Neutrophil (primary cell): ENCODE results near the gene ZNF789.
"Not testable (repeated sequence)": the region's sequence is repeated elsewhere in the genome, so short reads cannot be mapped to it uniquely, and the experiment has no call there.

ENCODE experiments used
- H3K27ac ChIP-seq: fragments of 200-600 bp; sonication (generic); 2 replicates; pipeline ENCODE4 v1.5.1; 2016; ENCODE audit warnings: mild to moderate bottlenecking, moderate library complexity
- H3K27me3 ChIP-seq: fragments of 200-600 bp; sonication (generic); 2 replicates; pipeline ENCODE4 v1.6.0; 2016; ENCODE audit warnings: mild to moderate bottlenecking
- H3K36me3 ChIP-seq: fragments of 200-600 bp; sonication (generic); 2 replicates; pipeline ENCODE4 v1.5.1; 2017
- H3K4me1 ChIP-seq, 2 experiments: fragments of 200-600 bp in 1 of 2; sonication (generic) in 1 of 2; 1 replicate in 1 of 2; 2 replicates in 1 of 2; pipeline versions ENCODE4 v1.5.1 to v1.6.1; 2013 to 2016; ENCODE audit warnings: low read depth in 1 of 2, low read length in 1 of 2, mild to moderate bottlenecking in 1 of 2, moderate library complexity in 1 of 2; ENCODE audit not compliant: control insufficient read depth in 1 of 2, insufficient read depth in 1 of 2
- H3K4me3 ChIP-seq, 2 experiments: fragments of 200-600 bp in 1 of 2; sonication (generic) in 1 of 2; 1 replicate in 1 of 2; 2 replicates in 1 of 2; pipeline ENCODE4 v1.5.1; 2013 to 2016; ENCODE audit warnings: low read depth in 1 of 2, low read length in 1 of 2, mild to moderate bottlenecking in 1 of 2, moderate library complexity in 1 of 2
- H3K9me3 ChIP-seq: fragments of 200-600 bp; sonication (generic); 2 replicates; pipeline ENCODE4 v1.5.1; 2016
- CTCF ChIP-seq: fragments of 200-600 bp; sonication (generic); IDR thresholded peaks from 2 replicates; pipeline ENCODE4 v1.5.1; 2016; ENCODE audit warnings: antibody characterized with exemption

ZNF789 gene

DNA sequence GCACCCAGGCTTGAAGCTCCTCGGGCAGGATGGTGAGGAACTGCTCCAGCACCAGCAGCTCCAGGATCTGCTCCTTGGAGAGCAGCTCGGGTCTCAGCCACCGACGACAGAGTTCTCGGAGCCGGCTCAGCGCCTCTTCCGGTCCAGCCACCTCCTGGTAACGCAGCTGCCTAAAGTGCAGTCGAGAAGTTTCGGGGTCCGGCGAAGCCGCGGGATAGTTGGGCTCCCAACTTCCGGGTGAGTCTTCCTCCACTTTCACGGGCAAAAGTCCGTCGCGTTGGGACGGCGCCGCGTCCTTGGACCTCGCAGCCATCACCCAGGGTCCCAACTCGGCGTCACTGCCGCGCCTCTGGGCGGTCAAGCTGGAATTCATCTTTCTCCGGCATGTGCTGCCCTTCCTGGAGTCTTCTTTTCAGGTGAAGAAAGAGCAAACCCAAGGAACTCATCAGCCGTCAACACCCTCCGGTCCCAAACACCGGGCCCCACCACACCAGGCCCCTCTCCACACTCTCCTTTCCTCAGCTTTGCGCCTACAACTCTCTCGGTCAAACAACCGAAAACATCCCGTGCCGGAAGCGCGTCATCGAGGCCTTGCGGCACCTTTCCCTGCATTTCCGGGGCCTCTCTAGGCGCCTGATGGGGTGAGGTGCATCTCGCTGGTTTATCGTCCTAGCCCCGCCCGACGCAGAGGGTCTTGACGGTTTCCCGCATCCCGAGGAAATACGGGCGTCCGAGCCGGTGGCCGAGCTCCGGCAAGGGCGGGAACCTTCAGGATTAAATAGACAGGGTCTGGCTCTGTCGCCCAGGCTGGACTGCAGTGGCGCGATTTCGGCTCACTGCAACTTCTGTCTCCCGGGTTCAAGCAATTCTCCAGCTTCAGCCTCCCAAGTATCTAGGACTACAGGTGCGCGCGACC, 27.3 kb downstream of the ZNF789 start, which contains the start of gene ZNF394:
TSS of gene ZNF394 (minus strand) at position 561 of the 916 bp plus-strand sequence. CDS start at position 373, 188 bp downstream.
- Histone ChIP-seq H3K9me3 (no peaks in the 10 kb centered on the region), H3K27ac (peak within 1 kb of the TSS; percentile 92), H3K4me3 (peak within 1 kb of the TSS; percentile 76 to 95), H3K36me3 (peaks cover 37% of the 10 kb centered on the region), H3K4me1 (peaks cover 33 to 34% of the 10 kb centered on the region in 2 experiments), H3K27me3 (no peaks in the 10 kb centered on the region)
- peak; percentile 34 for TF ChIP-seq CTCF

DNA sequence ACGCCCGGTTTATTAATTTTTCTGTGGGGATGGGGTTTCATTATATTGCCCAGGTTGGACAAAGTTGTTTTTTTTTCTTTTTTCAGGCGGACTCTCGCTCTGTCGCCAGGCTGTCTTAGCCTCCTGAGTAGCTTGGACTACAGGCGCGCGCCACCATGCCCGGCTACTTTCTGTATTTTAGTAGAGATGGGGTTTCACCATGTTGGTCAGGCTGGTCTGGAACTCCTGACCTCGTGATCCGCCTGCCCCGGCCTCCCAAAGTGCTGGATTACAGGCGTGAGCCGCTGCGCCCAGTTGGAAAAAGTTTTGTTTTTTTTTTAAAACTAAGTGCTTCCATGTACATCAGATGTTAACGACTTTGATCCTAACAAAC, 27.9 kb downstream of the ZNF789 start:
- no peaks in the 10 kb centered on the region for H3K27me3 ChIP-seq
- TF ChIP-seq CTCF, result no peak

GRCh38 chr7:99501236-99501635, 28.5 kb downstream of the ZNF789 start:
- H3K27me3 ChIP-seq, H3K9me3 ChIP-seq, H3K27ac ChIP-seq: not testable (repeated sequence)
- peak overlapping the region; percentile 76 to 95 for H3K4me3 ChIP-seq
- peaks cover 24% of the 10 kb centered on the region for H3K36me3 ChIP-seq
- peaks cover 43 to 44% of the 10 kb centered on the region in 2 experiments for H3K4me1 ChIP-seq

More for the DNA sequence above, 27.9 kb downstream of the ZNF789 start:
- Histone ChIP-seq H3K4me1 (peaks cover 37 to 38% of the 10 kb centered on the region in 2 experiments), H3K9me3 (no peaks in the 10 kb centered on the region), H3K4me3 (peak overlapping the region; percentile 76 to 95), H3K36me3 (peaks cover 30% of the 10 kb centered on the region), H3K27ac (peak overlapping the region; percentile 92)

DNA sequence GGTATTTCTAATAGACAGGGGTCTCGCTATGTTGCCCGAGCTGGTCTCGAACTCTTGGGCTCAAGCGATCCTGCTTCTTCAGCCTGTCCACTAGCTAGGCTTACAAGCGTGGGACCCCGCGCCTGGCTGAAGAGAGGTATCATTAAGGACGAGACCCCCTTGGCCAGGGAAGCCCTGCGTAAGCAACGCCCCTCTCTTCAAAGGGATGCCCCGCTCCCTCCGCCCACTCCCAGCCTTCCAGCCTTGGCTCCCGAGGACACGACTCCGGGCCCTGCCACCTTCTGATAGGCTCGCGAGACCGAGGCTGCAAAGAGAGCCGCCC, 31.6 kb downstream of the ZNF789 start:
- H3K4me1 ChIP-seq, result peaks cover 30 to 32% of the 10 kb centered on the region in 2 experiments
- TF ChIP-seq CTCF, result no peak
- H3K9me3 ChIP-seq, result no peaks in the 10 kb centered on the region
- H3K4me3 ChIP-seq, result peak overlapping the region; percentile 91 to 92
- peak overlapping the region; percentile 90 for H3K27ac ChIP-seq
- no peaks in the 10 kb centered on the region for H3K27me3 ChIP-seq
- no peaks in the 10 kb centered on the region for H3K36me3 ChIP-seq

- Histone ChIP-seq H3K36me3 (no peaks in the 10 kb centered on the region), H3K27ac (peak within 1 kb of the TSS; percentile 90), H3K4me1 (peaks cover 28 to 32% of the 10 kb centered on the region in 2 experiments), H3K27me3 (no peaks in the 10 kb centered on the region), H3K9me3 (no peaks in the 10 kb centered on the region), H3K4me3 (peak within 1 kb of the TSS; percentile 91 to 92)
- TF ChIP-seq CTCF, result peak; percentile 31
Measured at GRCh38 chr7:99504603-99505323, 32.1 kb downstream of the ZNF789 start, which contains the start of gene ZKSCAN5. Gene ZKSCAN5, plus strand, starts transcription at chr7:99504662. Its CDS starts 1,383 bp downstream, at chr7:99506045.
